HT1080 (cell line): ENCODE measurements around the gene CSDE1. TPM values are rescaled to one million over a fixed set of nuclear protein-coding genes. Genes with fewer than 3 reads are reported as not detected.

Source experiments
- DNase-seq: peaks from one replicate; pipeline ENCODE4 v3.0.0-alpha.2; 2015; ENCODE audit warnings: low read depth
- small RNA-seq: library from RNA; depleted of rRNA; stranded (forward); fragments of <200 nt; gene quantifications from one replicate; pipeline ENCODE3, GENCODE V24; 2014
- total RNA-seq: library from RNA; depleted of rRNA; stranded (reverse); fragments of >200 nt; shearing (Covaris generic); gene quantifications from 2 replicates; pipeline ENCODE4 v1.2.3, GENCODE V29; 2014; rRNA removed

Gene CSDE1
- total RNA-seq, 1 experiment from 2014 or later: 322 TPM

- DNase-seq: no peak
These were observed 89.4 kb downstream of the CSDE1 start for GRCh38 chr1:114668373-114668772.

DNA sequence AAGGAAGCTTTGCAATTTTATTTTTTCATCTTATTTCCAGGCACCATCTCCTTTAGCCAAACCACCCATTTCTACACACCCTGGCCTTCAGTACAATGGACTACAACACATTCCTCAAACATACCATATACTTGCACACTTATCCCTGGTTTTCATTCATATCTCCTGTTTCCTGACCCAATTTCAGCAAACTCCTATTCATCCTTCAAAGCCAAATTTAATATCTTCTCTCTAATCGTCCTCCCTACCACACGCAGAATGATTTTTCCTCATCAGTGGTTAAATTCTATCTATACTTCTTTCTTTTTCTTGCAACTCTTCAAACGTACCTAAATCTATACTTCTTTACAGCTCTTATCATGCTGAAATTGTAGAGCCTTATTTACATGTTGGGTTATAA lies 90.8 kb downstream of the CSDE1 start:
- no peak for DNase-seq

Small RNA genes within 50 kb of the gene (small RNA-seq; reads per million reads assigned to genes)
- gene RN7SL432P: not detected
- not detected for gene RNY1P13

Other genes with a start within 250 kb of the CSDE1 start
- gene TRIM33, start 246.8 kb downstream of the CSDE1 start, total RNA-seq: 23.4 and 40.5 TPM in 2 replicates
- 59.6 and 60.0 TPM in 2 replicates for gene BCAS2, start 176.4 kb downstream of the CSDE1 start, total RNA-seq
- gene DENND2C, start 87.9 kb downstream of the CSDE1 start, total RNA-seq: 0.21 and 0.47 TPM in 2 replicates
- gene AMPD1, start 62.4 kb downstream of the CSDE1 start, total RNA-seq: not detected in 2 replicates
- 42.6 and 52.2 TPM in 2 replicates for gene NRAS, start 41.2 kb downstream of the CSDE1 start, total RNA-seq
- 75.9 and 87.6 TPM in 2 replicates for gene SIKE1, start 22.7 kb upstream of the CSDE1 start, total RNA-seq
- not detected in 2 replicates for gene SYCP1, start 96.9 kb upstream of the CSDE1 start, total RNA-seq